Measurements from ENCODE around the gene SMARCD2. TPM values are rescaled to one million over a fixed set of nuclear protein-coding genes. Genes with fewer than 3 reads are reported as not detected.

The SMARCD2 gene
- polyA plus RNA-seq, 1 donor from 2014 or later, result 33.2 TPM

GRCh38 chr17:63822537-63822936 lies 19.9 kb downstream of the SMARCD2 start:
- H3K36me3 ChIP-seq (ENCODE audit: insufficient read depth, low read length), result peaks cover 9% of the 10 kb centered on the region
- H3K27me3 ChIP-seq (ENCODE audit: insufficient read depth, low read depth, low read length), result no peaks in the 10 kb centered on the region
- H3K9me3 ChIP-seq (ENCODE audit: low read length), result no peaks in the 10 kb centered on the region
- H3K27ac ChIP-seq (ENCODE audit: low read length), result no peak overlapping the region
- H3K9me2 ChIP-seq (ENCODE audit: insufficient read depth, low read length), result no peaks in the 10 kb centered on the region
- no peak overlapping the region for H2AFZ ChIP-seq (ENCODE audit: low read depth, low read length)
- TF ChIP-seq CTCF (IDR thresholded peaks at IDR 0.05; ENCODE audit: poor library complexity, severe bottlenecking), result no peak
- TF ChIP-seq EZH2 (IDR thresholded peaks at IDR 0.05; ENCODE audit: borderline replicate concordance, insufficient read depth, low read length, poor library complexity, severe bottlenecking), result no peak
- TF ChIP-seq EP300 (conservative IDR thresholded peaks at IDR 0.05; ENCODE audit: poor library complexity, severe bottlenecking), result no peak
- TF ChIP-seq REST (IDR thresholded peaks at IDR 0.05; ENCODE audit: borderline replicate concordance), result no peak
- no peak for TF ChIP-seq TAF1 (IDR thresholded peaks at IDR 0.05; ENCODE audit: low read depth)
- TF ChIP-seq SMC3 (conservative IDR thresholded peaks at IDR 0.05; ENCODE audit: poor library complexity), result no peak
- no peak for TF ChIP-seq POLR2AphosphoS5 (IDR thresholded peaks at IDR 0.05)
- no peak for TF ChIP-seq RAD21 (conservative IDR thresholded peaks at IDR 0.05)
- no peak for TF ChIP-seq MXI1 (conservative IDR thresholded peaks at IDR 0.05; ENCODE audit: poor library complexity, severe bottlenecking)
- no peak overlapping the region for H3K4me3 ChIP-seq (ENCODE audit: low read length)
- no peaks in the 10 kb centered on the region for H4K20me1 ChIP-seq (ENCODE audit: insufficient read depth)
- H3K9ac ChIP-seq (ENCODE audit: low read length), result no peak overlapping the region
- H3K4me2 ChIP-seq (ENCODE audit: low read length), result no peak overlapping the region
- no peaks in the 10 kb centered on the region for H3F3A ChIP-seq (ENCODE audit: insufficient read depth, low read length, poor library complexity, severe bottlenecking)
- H3K79me2 ChIP-seq (replicated peaks; ENCODE audit: insufficient read depth, low read length), result peaks cover 5% of the 10 kb centered on the region

- Histone ChIP-seq H3K27me3 (ENCODE audit: insufficient read depth, low read depth, low read length) (no peaks in the 10 kb centered on the region), H3K27ac (ENCODE audit: low read length) (no peak overlapping the region), H3K36me3 (ENCODE audit: insufficient read depth, low read length) (peaks cover 13% of the 10 kb centered on the region), H3K9ac (ENCODE audit: low read length) (no peak overlapping the region), H4K20me1 (ENCODE audit: insufficient read depth) (no peaks in the 10 kb centered on the region), H3K79me2 (replicated peaks; ENCODE audit: insufficient read depth, low read length) (peaks cover 5% of the 10 kb centered on the region), H3K9me3 (ENCODE audit: low read length) (no peaks in the 10 kb centered on the region), H3K4me3 (ENCODE audit: low read length) (no peak overlapping the region), H3F3A (ENCODE audit: insufficient read depth, low read length, poor library complexity, severe bottlenecking) (no peaks in the 10 kb centered on the region), H3K4me2 (ENCODE audit: low read length) (no peak overlapping the region), H2AFZ (ENCODE audit: low read depth, low read length) (no peak overlapping the region), H3K9me2 (ENCODE audit: insufficient read depth, low read length) (no peaks in the 10 kb centered on the region)
- TF ChIP-seq TAF1 (IDR thresholded peaks at IDR 0.05; ENCODE audit: low read depth) (no peak), CTCF (IDR thresholded peaks at IDR 0.05; ENCODE audit: poor library complexity, severe bottlenecking) (no peak), POLR2AphosphoS5 (IDR thresholded peaks at IDR 0.05) (no peak), EZH2 (IDR thresholded peaks at IDR 0.05; ENCODE audit: borderline replicate concordance, insufficient read depth, low read length, poor library complexity, severe bottlenecking) (no peak), RAD21 (conservative IDR thresholded peaks at IDR 0.05) (no peak)
Observed at GRCh38 chr17:63821804-63822203, 20.7 kb downstream of the SMARCD2 start.

Measured in neural cell (in vitro differentiated cells).